A673 (cell line): Measurements from ENCODE around the gene ZNF280D. TPM values are rescaled to one million over a fixed set of nuclear protein-coding genes. Genes with fewer than 3 reads are reported as not detected.

Experiments used
- BruUV-seq: library from RNA; stranded (reverse); fragments of 400-500 nt; replicated peaks from 2 replicates; lab custom pipeline; 2021; lab: Mats Ljungman, UMichigan
- CTCF ChIA-PET: fragments of 300-600 bp; sonication (Branson Sonifier 250); formaldehyde crosslinking; loops from one replicate; lab custom pipeline; 2022; ENCODE audit warnings: antibody characterized with exemption; lab: Charles Lee
- POLR2A ChIA-PET: fragments of 300-600 bp; sonication (Branson Sonifier 250); formaldehyde crosslinking; loops from one replicate; lab custom pipeline; 2022; ENCODE audit warnings: antibody characterized with exemption; ENCODE audit not compliant: low non-redundant PET; lab: Charles Lee
- DNase-seq: peaks from one replicate; pipeline ENCODE4 v3.0.0-alpha.2; 2015; ENCODE audit warnings: low spot score
- H3K27ac ChIP-seq: fragments of 200-600 bp; sonication (generic); 2 replicates; pipeline ENCODE4 v1.5.1; 2016; ENCODE audit warnings: mixed run types, low read depth, mild to moderate bottlenecking, mixed read lengths, antibody characterized with exemption, low read length; ENCODE audit not compliant: poor library complexity, severe bottlenecking
- H3K27me3 ChIP-seq: fragments of 200-600 bp; sonication (generic); replicated peaks from 2 replicates; pipeline ENCODE4 v1.6.1; 2017; ENCODE audit warnings: mixed run types, low read depth, mild to moderate bottlenecking, mixed read lengths, antibody characterized with exemption, low read length; ENCODE audit not compliant: insufficient read depth, poor library complexity
- H3K36me3 ChIP-seq: fragments of 200-600 bp; sonication (generic); 2 replicates; pipeline ENCODE4 v1.6.1; 2016; ENCODE audit warnings: mixed run types, mild to moderate bottlenecking, mixed read lengths, antibody characterized with exemption, low read length; ENCODE audit not compliant: insufficient read depth, poor library complexity, severe bottlenecking
- H3K4me1 ChIP-seq: fragments of 200-600 bp; sonication (generic); 2 replicates; pipeline ENCODE4 v1.6.1; 2017; ENCODE audit warnings: mixed run types, mild to moderate bottlenecking, mixed read lengths, antibody characterized with exemption, low read length; ENCODE audit not compliant: insufficient read depth, poor library complexity, severe bottlenecking
- H3K4me3 ChIP-seq: fragments of 200-600 bp; sonication (generic); 2 replicates; pipeline ENCODE4 v1.5.1; 2016; ENCODE audit warnings: low read depth, mixed run types, mild to moderate bottlenecking, mixed read lengths, low read length; ENCODE audit not compliant: poor library complexity, severe bottlenecking
- H3K9me3 ChIP-seq: fragments of 200-600 bp; sonication (generic); 2 replicates; pipeline ENCODE4 v1.6.1; 2016; ENCODE audit warnings: mixed run types, low read depth, mild to moderate bottlenecking, mixed read lengths, antibody characterized with exemption, low read length; ENCODE audit not compliant: poor library complexity, severe bottlenecking
- CTCF ChIP-seq: fragments of 300-800, 200-600 bp; sonication (generic); conservative IDR thresholded peaks from 2 replicates; pipeline ENCODE4 v1.5.1; 2017; ENCODE audit warnings: low read depth, mild to moderate bottlenecking, antibody characterized with exemption, low read length, moderate library complexity, mixed read lengths
- EZH2 ChIP-seq: fragments of 200-600 bp; sonication (generic); IDR thresholded peaks from 2 replicates; pipeline ENCODE4 v1.6.1; 2017; ENCODE audit warnings: borderline replicate concordance, low read depth, mild to moderate bottlenecking, mixed read lengths, antibody characterized with exemption, low read length; ENCODE audit not compliant: poor library complexity, severe bottlenecking
- intact Hi-C: fragments of 100-400 bp; cut with micrococcal nuclease; formaldehyde crosslinking; loops from one replicate; pipeline ENCODE4 v1.10.0; 2022; ENCODE audit not compliant: unreplicated experiment
- total RNA-seq: library from RNA; stranded (reverse); gene quantifications from 2 replicates; pipeline ENCODE4 v1.2.3, GENCODE V29; 2021

ZNF280D gene
- total RNA-seq, 1 experiment from 2014 or later, result 44.1 TPM

- POLR2A ChIA-PET, result no interaction called here
- no peaks in the 10 kb centered on the region for H3K9me3 ChIP-seq
- no peak for DNase-seq
- TF ChIP-seq CTCF, result no peak
- TF ChIP-seq EZH2, result no peak
- H3K27ac ChIP-seq, result no peak overlapping the region
- intact Hi-C loops, result no loop called here
- peaks cover 3% of the 10 kb centered on the region for H3K36me3 ChIP-seq
- CTCF ChIA-PET, result no interaction called here
- H3K4me1 ChIP-seq, result no peaks in the 10 kb centered on the region
- no TSS peak for BruUV-seq
- no peaks in the 10 kb centered on the region for H3K27me3 ChIP-seq
- no peak overlapping the region for H3K4me3 ChIP-seq
These were observed 52.2 kb downstream of the ZNF280D start for GRCh38 chr15:56681113-56681512.

- BruUV-seq, result no TSS peak
- Histone ChIP-seq H3K4me3 (no peak overlapping the region), H3K9me3 (no peaks in the 10 kb centered on the region), H3K27me3 (no peaks in the 10 kb centered on the region), H3K27ac (no peak overlapping the region), H3K36me3 (peaks cover 3% of the 10 kb centered on the region), H3K4me1 (no peaks in the 10 kb centered on the region)
- ChIA-PET POLR2A (no interaction called here), CTCF (no interaction called here)
- intact Hi-C loops, result no loop called here
- TF ChIP-seq CTCF (no peak), EZH2 (no peak)
- no peak for DNase-seq
These were observed 54.1 kb downstream of the ZNF280D start for GRCh38 chr15:56679225-56679624.

GRCh38 chr15:56678571-56678970 is 54.7 kb downstream of the ZNF280D start:
- peaks cover 3% of the 10 kb centered on the region for H3K36me3 ChIP-seq
- no peak for TF ChIP-seq CTCF
- no peak for TF ChIP-seq EZH2
- no peak overlapping the region for H3K27ac ChIP-seq
- intact Hi-C loops, result no loop called here
- no peak for DNase-seq
- no peak overlapping the region for H3K4me3 ChIP-seq
- H3K9me3 ChIP-seq, result no peaks in the 10 kb centered on the region
- BruUV-seq, result no TSS peak
- ChIA-PET POLR2A (no interaction called here), CTCF (no interaction called here)
- no peaks in the 10 kb centered on the region for H3K27me3 ChIP-seq
- no peaks in the 10 kb centered on the region for H3K4me1 ChIP-seq
